Mammary epithelial cell (primary cell): Measurements from ENCODE around the gene LIMCH1.

Experiments
- CTCF ChIP-seq, 2 donors: IDR thresholded peaks in 1 of 2; conservative IDR thresholded peaks in 1 of 2; 2 replicates each; pipeline ENCODE4 v1.5.1; 2011 to 2012; ENCODE audit warnings: inconsistent platforms in 2 of 2, low read length in 2 of 2, mild to moderate bottlenecking in 2 of 2, control low read depth in 1 of 2, low read depth in 1 of 2; ENCODE audit not compliant: insufficient read depth in 1 of 2; ENCODE audit errors: extremely low read depth in 1 of 2
- EZH2 ChIP-seq: IDR thresholded peaks from 2 replicates; pipeline ENCODE4 v1.6.1; 2012; ENCODE audit warnings: low read length, inconsistent platforms, borderline replicate concordance

GRCh38 chr4:41719417-41719816, 181.5 kb downstream of the LIMCH1 start:
- TF ChIP-seq CTCF (conservative IDR thresholded peaks at IDR 0.05 in 1 of 2, IDR thresholded peaks at IDR 0.05 in 1 of 2; ENCODE audit: extremely low read depth in 1 of 2, insufficient read depth in 1 of 2, low read depth in 1 of 2, low read length in 2 of 2): no peak
- no peak for TF ChIP-seq EZH2
